HEK293 (cell line): ENCODE results near the gene CST7.

Source experiments
- CTCF ChIA-PET: fragments of 350-600 bp; formaldehyde crosslinking; extraction: SDS; loops from one replicate; lab custom pipeline; 2021; ENCODE audit warnings: antibody characterized with exemption; lab: Yijun Ruan, JAX
- POLR2A ChIA-PET: fragments of 300-600 bp; formaldehyde crosslinking; extraction: SDS; loops from one replicate; lab custom pipeline; 2020; ENCODE audit warnings: antibody characterized with exemption, inconsistent platforms; lab: Yijun Ruan, JAX
- H3K27ac ChIP-seq: fragments of 200-500 bp; sonication (Bioruptor generic); 2 replicates; pipeline ENCODE4 v1.5.1; 2014; ENCODE audit warnings: low read depth, low read length, control low read depth, inconsistent platforms; ENCODE audit errors: extremely low read depth
- H3K36me3 ChIP-seq, 2 experiments: fragments of 200-500 bp in 1 of 2; sonication (Bioruptor generic) in 1 of 2; 1 replicate in 1 of 2; 2 replicates in 1 of 2; pipeline ENCODE4 v1.5.1; 2014 to 2017; ENCODE audit warnings: inconsistent platforms in 2 of 2, low read length in 2 of 2; ENCODE audit not compliant: control insufficient read depth in 2 of 2, insufficient read depth in 1 of 2
- H3K4me1 ChIP-seq: fragments of 200-500 bp; sonication (Bioruptor generic); 2 replicates; pipeline ENCODE4 v1.5.1; 2014; ENCODE audit warnings: mild to moderate bottlenecking, low read length, inconsistent platforms; ENCODE audit not compliant: control insufficient read depth, insufficient read depth
- H3K4me3 ChIP-seq: 2 replicates; pipeline ENCODE4 v1.5.1; 2011; ENCODE audit warnings: low read depth, mild to moderate bottlenecking, control low read depth, low read length, moderate library complexity
- H3K9me3 ChIP-seq: fragments of 200-500 bp; sonication (Bioruptor generic); 2 replicates; pipeline ENCODE4 v1.5.1; 2014; ENCODE audit warnings: low read depth, low read length, inconsistent platforms; ENCODE audit not compliant: control insufficient read depth, insufficient read depth
- PATZ1 ChIP-seq: fragments of 450-650 bp; formaldehyde crosslinking; IDR thresholded peaks from 2 replicates; pipeline ENCODE4 v1.5.1; 2016; ENCODE audit warnings: missing biosample characterization, missing genetic modification characterization
- ZBTB6 ChIP-seq: fragments of 450-650 bp; formaldehyde crosslinking; IDR thresholded peaks from 2 replicates; pipeline ENCODE4 v1.5.1; 2017; ENCODE audit warnings: missing biosample characterization, missing genetic modification characterization
- ZBTB8A ChIP-seq: fragments of 450-650 bp; formaldehyde crosslinking; IDR thresholded peaks from 2 replicates; pipeline ENCODE4 v1.5.1; 2016; ENCODE audit warnings: missing biosample characterization, missing genetic modification characterization
- ZNF211 ChIP-seq: fragments of 450-650 bp; formaldehyde crosslinking; IDR thresholded peaks from 2 replicates; pipeline ENCODE4 v1.5.1; 2016; ENCODE audit warnings: low read depth, missing biosample characterization, missing genetic modification characterization
- ZNF214 ChIP-seq: fragments of 450-650 bp; formaldehyde crosslinking; IDR thresholded peaks from 2 replicates; pipeline ENCODE4 v1.5.1; 2017; ENCODE audit warnings: missing biosample characterization, mild to moderate bottlenecking, missing genetic modification characterization, borderline replicate concordance
- ZNF311 ChIP-seq: fragments of 450-650 bp; formaldehyde crosslinking; IDR thresholded peaks from 2 replicates; pipeline ENCODE4 v1.5.1; 2017; ENCODE audit warnings: missing biosample characterization, missing genetic modification characterization, borderline replicate concordance
- ZNF571 ChIP-seq: fragments of 450-650 bp; formaldehyde crosslinking; IDR thresholded peaks from 2 replicates; pipeline ENCODE4 v1.5.0; 2017; ENCODE audit warnings: missing biosample characterization, missing genetic modification characterization
- ZNF610 ChIP-seq: fragments of 450-650 bp; formaldehyde crosslinking; IDR thresholded peaks from 2 replicates; pipeline ENCODE4 v1.5.1; 2016; ENCODE audit warnings: missing biosample characterization, missing genetic modification characterization, borderline replicate concordance
- ZNF639 ChIP-seq: fragments of 450-650 bp; formaldehyde crosslinking; IDR thresholded peaks from 2 replicates; pipeline ENCODE4 v1.5.1; 2016; ENCODE audit warnings: missing biosample characterization, missing genetic modification characterization
- TF ChIP-seq, protein P1 (sequence below): fragments of 450-650 bp; formaldehyde crosslinking; IDR thresholded peaks from 2 replicates; pipeline ENCODE4 v1.5.1; 2016; ENCODE audit warnings: missing biosample characterization, missing genetic modification characterization
- TF ChIP-seq, protein P2 (sequence below): fragments of 450-650 bp; formaldehyde crosslinking; IDR thresholded peaks from 2 replicates; pipeline ENCODE4 v1.5.1; 2016; ENCODE audit warnings: missing biosample characterization, missing genetic modification characterization

CST7 gene

GRCh38 chr20:24913076-24913628, 35.9 kb upstream of the CST7 start (continued):
- TF ChIP-seq PATZ1 (tag by site-specific recombination) (no peak), ZBTB8A (tag by site-specific recombination) (no peak), ZBTB6 (no peak), ZNF571 (tag by site-specific recombination) (no peak), ZNF639 (tag by site-specific recombination) (no peak)
- TF ChIP-seq, protein P1, sequence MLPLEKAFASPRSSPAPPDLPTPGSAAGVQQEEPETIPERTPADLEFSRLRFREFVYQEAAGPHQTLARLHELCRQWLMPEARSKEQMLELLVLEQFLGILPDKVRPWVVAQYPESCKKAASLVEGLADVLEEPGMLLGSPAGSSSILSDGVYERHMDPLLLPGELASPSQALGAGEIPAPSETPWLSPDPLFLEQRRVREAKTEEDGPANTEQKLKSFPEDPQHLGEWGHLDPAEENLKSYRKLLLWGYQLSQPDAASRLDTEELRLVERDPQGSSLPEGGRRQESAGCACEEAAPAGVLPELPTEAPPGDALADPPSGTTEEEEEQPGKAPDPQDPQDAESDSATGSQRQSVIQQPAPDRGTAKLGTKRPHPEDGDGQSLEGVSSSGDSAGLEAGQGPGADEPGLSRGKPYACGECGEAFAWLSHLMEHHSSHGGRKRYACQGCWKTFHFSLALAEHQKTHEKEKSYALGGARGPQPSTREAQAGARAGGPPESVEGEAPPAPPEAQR (tag by site-specific recombination) = no peak

DNA sequence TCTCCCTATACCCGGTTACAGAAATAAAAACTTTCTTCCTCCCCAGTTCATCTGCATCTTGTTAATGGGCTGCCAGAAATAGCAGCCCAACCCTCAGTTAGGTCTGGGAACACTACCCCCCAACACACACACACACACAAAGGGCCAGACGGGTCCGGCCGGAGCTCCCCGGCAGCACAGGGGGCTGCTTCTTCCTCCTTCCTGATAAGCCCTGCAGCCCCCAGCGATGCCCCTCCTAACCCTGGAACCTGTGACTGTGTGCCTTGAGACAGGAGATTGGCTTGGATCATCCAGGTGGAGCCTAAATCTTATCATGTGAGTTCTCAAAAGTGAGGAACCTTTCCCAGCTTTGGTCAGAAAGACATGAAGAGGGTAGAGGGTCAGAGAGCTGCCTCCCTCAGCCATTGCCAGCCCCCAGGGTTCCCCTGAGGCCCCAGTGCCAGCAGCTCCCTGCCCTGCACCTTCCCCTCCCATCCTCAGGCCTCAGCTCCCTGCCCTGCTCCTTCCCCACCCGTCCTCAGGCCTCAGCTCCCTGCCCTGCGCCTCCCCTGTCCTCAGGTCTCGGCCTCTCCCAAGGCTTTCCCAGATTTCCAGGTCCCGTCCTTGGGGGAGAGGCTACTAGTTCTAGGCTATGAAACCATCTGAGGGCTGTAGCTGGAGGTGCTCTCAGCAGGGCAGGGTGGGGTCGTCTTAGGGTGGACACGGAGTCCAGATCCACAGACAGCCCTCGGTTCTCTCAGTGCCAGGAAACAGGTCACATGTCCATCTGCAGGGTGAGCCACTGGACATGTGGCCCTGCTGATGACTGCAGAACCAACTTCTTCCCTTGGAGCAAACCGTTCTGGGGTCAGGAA, 34.5 kb upstream of the CST7 start:
- H3K4me3 ChIP-seq = no peak overlapping the region
- TF ChIP-seq ZNF214 (tag by site-specific recombination) = no peak
- TF ChIP-seq, protein P2, sequence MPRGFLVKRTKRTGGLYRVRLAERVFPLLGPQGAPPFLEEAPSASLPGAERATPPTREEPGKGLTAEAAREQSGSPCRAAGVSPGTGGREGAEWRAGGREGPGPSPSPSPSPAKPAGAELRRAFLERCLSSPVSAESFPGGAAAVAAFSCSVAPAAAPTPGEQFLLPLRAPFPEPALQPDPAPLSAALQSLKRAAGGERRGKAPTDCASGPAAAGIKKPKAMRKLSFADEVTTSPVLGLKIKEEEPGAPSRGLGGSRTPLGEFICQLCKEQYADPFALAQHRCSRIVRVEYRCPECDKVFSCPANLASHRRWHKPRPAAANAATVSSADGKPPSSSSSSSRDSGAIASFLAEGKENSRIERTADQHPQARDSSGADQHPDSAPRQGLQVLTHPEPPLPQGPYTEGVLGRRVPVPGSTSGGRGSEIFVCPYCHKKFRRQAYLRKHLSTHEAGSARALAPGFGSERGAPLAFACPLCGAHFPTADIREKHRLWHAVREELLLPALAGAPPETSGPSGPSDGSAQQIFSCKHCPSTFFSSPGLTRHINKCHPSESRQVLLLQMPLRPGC (tag by site-specific recombination) = no peak
- no peak for TF ChIP-seq ZNF610 (tag by site-specific recombination)
- TF ChIP-seq, protein P1 (tag by site-specific recombination) = no peak
- no peak for TF ChIP-seq ZNF311
- TF ChIP-seq ZNF211 (tag by site-specific recombination) = no peak
- H3K4me1 ChIP-seq = no peaks in the 10 kb centered on the region
- no peaks in the 10 kb centered on the region for H3K9me3 ChIP-seq
- ChIA-PET POLR2A (no interaction called here), CTCF (interaction anchor here (0.6 to 1.5 kb wide), 2 partner anchors 16 to 458 kb away, joined by 3 to 7 read pairs; no protein-coding TSS in a partner anchor)
- no peak overlapping the region for H3K27ac ChIP-seq
- H3K36me3 ChIP-seq = no peaks in the 10 kb centered on the region
